Measurements from ENCODE around the gene INPP5D.

Gene INPP5D

GRCh38 chr2:233108611-233109490 lies 48.7 kb downstream of the INPP5D start:
- H3K9me3 ChIP-seq = no peaks in the 10 kb centered on the region
- no peaks in the 10 kb centered on the region for H3K4me1 ChIP-seq
- peaks cover 4% of the 10 kb centered on the region; the same call in 1 of the 2 replicates for H3K27me3 ChIP-seq
- TF ChIP-seq, protein P1, sequence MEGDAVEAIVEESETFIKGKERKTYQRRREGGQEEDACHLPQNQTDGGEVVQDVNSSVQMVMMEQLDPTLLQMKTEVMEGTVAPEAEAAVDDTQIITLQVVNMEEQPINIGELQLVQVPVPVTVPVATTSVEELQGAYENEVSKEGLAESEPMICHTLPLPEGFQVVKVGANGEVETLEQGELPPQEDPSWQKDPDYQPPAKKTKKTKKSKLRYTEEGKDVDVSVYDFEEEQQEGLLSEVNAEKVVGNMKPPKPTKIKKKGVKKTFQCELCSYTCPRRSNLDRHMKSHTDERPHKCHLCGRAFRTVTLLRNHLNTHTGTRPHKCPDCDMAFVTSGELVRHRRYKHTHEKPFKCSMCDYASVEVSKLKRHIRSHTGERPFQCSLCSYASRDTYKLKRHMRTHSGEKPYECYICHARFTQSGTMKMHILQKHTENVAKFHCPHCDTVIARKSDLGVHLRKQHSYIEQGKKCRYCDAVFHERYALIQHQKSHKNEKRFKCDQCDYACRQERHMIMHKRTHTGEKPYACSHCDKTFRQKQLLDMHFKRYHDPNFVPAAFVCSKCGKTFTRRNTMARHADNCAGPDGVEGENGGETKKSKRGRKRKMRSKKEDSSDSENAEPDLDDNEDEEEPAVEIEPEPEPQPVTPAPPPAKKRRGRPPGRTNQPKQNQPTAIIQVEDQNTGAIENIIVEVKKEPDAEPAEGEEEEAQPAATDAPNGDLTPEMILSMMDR (IDR thresholded peaks at IDR 0.05; ENCODE audit: low read depth, low read length) = no peak
- no peaks in the 10 kb centered on the region for H3K36me3 ChIP-seq
- no peak for DNase-seq
- no peak overlapping the region for H3K4me3 ChIP-seq (ENCODE audit: low read depth, low read length)

GRCh38 chr2:233111427-233111826 lies 51.3 kb downstream of the INPP5D start:
- Histone ChIP-seq H3K9me3 (no peaks in the 10 kb centered on the region), H3K4me3 (ENCODE audit: low read depth, low read length) (no peak overlapping the region), H3K36me3 (no peaks in the 10 kb centered on the region), H3K27me3 (peaks cover 4% of the 10 kb centered on the region; the same call in 1 of the 2 replicates), H3K4me1 (no peaks in the 10 kb centered on the region)
- no peak for DNase-seq
- TF ChIP-seq, protein P1 (IDR thresholded peaks at IDR 0.05; ENCODE audit: low read depth, low read length) = no peak

GRCh38 chr2:233112329-233112728 lies 52.2 kb downstream of the INPP5D start:
- H3K9me3 ChIP-seq = no peaks in the 10 kb centered on the region
- no peak for DNase-seq
- TF ChIP-seq, protein P1 (IDR thresholded peaks at IDR 0.05; ENCODE audit: low read depth, low read length) = no peak
- no peak overlapping the region for H3K4me3 ChIP-seq (ENCODE audit: low read depth, low read length)
- no peaks in the 10 kb centered on the region for H3K4me1 ChIP-seq
- H3K27me3 ChIP-seq = peaks cover 4% of the 10 kb centered on the region; the same call in 1 of the 2 replicates
- no peaks in the 10 kb centered on the region for H3K36me3 ChIP-seq

DNA sequence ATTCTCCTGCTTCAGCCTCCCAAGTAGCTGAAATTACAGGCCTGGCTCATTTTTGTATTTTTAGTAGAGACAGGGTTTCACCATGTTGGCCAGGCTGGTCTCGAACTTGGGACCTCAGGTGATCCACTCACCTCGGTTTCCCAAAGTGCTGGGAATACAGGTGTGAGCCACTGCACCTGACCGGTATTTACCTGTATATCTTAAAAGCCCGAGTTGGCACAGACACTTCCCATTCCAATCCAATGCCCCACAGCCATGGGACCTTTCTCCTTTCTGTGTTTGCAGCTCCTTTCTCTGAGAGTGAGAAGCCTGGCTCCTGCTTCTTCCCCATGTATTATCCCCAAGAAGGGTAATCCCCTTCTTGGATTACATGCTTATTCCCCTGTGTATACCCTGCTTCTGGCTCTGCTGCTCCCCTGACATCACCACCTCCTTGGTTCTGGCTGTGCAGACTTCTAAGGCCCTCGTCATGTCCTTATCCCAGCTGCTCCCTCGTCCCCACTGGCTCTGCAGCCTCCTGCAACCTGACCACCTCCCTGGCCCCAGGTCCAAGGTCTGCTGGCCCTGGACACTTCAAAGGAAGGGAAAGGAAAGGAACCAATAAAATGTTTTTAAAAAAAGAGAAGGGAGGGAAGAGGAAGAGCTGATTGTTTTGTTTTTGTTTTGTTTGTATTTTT lies 52.8 kb downstream of the INPP5D start:
- DNase-seq = no peak
- H3K27me3 ChIP-seq = peaks cover 4% of the 10 kb centered on the region; the same call in 1 of the 2 replicates
- H3K9me3 ChIP-seq = no peaks in the 10 kb centered on the region
- TF ChIP-seq, protein P1 (IDR thresholded peaks at IDR 0.05; ENCODE audit: low read depth, low read length) = no peak
- H3K4me1 ChIP-seq = no peaks in the 10 kb centered on the region
- H3K36me3 ChIP-seq = no peaks in the 10 kb centered on the region
- H3K4me3 ChIP-seq (ENCODE audit: low read depth, low read length) = no peak overlapping the region

GRCh38 chr2:233114421-233114861 lies 54.3 kb downstream of the INPP5D start:
- Histone ChIP-seq H3K4me3 (ENCODE audit: low read depth, low read length) (no peak overlapping the region), H3K4me1 (no peaks in the 10 kb centered on the region), H3K27me3 (no peaks in the 10 kb centered on the region), H3K9me3 (no peaks in the 10 kb centered on the region), H3K36me3 (no peaks in the 10 kb centered on the region)
- DNase-seq = no peak
- TF ChIP-seq, protein P1 (IDR thresholded peaks at IDR 0.05; ENCODE audit: low read depth, low read length) = no peak

All from BE2C (cell line).